Hepatic stellate cell (primary cell): Measurements from ENCODE around the gene HDAC5.
A peak's percentile ranks its signal among the peaks of the same experiment; 100 is the strongest.
"Not testable (repeated sequence)": the region's sequence is repeated elsewhere in the genome, so short reads cannot be mapped to it uniquely, and the experiment has no call there.

Source experiments
- DNase-seq: peaks from one replicate; pipeline ENCODE4 v3.0.0; 2011; ENCODE audit warnings: low spot score

Gene HDAC5

GRCh38 chr17:44123356-44124117 is at the start of gene HDAC5:
Gene HDAC5, minus strand, starts transcription at chr17:44123641. Its CDS starts 6,126 bp downstream, at chr17:44117515.
- DNase-seq = peak; percentile 96

DNA sequence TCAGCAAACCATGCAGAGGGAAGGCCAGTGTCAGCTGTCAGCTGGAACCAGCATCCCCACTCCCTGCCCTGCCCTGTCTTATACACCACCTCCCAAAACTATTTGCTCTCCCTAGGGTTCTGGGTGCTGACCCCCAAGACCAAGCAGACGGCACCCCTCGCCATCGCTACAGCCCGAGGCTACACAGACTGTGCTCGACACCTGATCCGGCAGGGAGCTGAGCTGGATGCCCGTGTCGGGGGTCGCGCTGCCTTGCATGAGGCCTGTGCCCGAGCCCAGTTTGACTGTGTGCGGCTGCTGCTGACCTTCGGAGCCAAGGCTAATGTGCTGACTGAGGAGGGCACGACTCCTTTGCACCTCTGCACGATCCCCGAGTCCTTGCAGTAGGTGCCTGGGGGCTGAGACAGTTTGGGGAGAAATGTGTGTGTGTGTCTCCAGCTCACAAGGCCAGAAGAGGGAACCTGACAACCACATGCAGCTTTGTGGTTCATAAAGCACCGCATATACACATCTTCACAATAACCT is 48.6 kb upstream of the HDAC5 start:
- no peak for DNase-seq

DNA sequence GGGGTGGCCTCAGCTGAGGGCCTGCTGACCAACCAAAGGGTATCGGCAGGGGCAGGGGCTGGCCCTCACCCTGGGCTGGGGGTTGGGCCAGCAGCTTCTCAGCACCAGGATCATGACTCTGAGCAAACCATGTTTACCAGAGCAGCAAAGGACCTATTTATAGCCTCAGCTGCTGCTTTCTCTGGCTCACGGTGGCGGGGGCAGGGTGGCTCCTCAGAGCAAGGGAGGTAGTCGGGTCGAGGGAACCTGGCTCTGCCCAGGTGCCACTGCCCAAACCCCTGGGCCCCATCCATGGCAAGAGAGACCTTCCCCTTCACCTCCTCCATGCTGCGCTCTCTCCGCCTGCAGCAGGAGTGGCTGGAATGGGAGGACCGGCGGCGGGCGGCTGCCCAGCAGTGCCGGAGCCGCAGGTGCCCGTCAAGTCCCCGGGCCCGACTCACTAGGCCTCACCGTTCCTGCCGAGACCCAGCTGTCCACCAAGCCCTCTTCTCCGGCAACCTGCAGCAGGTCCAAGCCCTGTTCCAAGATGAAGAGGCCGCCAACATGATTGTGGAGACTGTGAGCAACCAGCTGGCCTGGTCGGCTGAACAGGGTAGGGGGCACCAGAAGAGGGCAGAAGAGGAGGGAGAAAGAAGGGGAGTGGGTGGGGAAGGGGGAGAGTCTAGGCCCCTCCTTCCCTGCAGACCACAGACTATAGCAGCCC is 47.2 kb upstream of the HDAC5 start, which contains the start of gene ASB16:
Gene ASB16 (plus strand): TSS at position 206 of the 703 bp plus-strand sequence. CDS start 86 bp downstream, at position 292.
- DNase-seq = peak; percentile 80

- no peak for DNase-seq
These were observed 46.7 kb upstream of the HDAC5 start for GRCh38 chr17:44170135-44170498.

DNA sequence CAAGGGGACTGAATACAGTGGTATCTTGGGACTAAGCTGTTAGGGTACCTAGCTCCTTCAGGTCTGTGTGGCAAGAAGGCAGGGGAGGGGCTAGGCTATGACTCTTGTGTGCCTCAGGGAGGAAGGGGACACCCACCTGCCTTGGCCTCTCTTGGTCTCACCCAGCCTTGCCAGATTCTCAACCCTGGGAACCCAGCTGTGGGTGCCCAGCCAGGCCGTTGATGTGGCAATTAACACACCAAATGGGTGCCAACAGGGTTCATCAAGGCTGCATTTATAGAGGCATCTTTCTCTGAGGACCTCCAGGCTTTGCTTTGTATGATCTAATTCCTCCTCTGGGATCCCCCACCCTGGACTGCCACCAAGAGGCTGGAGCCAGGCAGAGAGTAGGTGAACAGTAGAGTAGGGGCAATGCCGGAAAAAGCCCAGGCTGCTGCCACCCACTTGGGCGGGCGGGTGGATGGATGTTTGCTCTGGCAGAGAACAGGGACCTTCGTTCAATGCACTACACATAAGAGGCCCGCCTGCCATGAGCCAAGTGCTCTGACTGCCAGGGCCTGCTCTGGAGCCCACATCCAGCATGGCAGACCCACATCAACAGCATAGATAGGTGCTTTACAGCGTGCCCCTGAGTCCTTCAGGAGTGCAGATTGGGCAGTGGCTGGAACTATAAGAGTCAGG is 43.9 kb upstream of the HDAC5 start:
- no peak for DNase-seq

DNA sequence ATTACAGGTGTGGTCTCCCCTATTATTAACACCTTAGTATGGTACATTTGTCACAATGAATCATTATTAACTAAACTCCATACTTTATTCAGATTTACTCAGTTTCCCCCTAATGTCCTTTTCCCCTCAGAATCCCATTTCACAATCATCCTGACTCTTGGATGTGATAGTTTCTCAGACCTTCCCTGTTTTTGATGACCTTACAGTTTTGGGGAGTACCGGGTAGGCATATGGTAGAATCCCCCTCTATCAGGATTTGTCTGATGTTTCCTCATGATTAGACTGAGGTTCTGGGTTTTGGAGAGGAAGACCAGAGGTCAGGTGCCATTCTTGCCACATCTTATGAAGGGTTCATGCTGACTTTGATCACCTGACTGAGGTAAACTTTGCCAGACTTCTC is 41.0 kb upstream of the HDAC5 start:
- DNase-seq = no peak

DNA sequence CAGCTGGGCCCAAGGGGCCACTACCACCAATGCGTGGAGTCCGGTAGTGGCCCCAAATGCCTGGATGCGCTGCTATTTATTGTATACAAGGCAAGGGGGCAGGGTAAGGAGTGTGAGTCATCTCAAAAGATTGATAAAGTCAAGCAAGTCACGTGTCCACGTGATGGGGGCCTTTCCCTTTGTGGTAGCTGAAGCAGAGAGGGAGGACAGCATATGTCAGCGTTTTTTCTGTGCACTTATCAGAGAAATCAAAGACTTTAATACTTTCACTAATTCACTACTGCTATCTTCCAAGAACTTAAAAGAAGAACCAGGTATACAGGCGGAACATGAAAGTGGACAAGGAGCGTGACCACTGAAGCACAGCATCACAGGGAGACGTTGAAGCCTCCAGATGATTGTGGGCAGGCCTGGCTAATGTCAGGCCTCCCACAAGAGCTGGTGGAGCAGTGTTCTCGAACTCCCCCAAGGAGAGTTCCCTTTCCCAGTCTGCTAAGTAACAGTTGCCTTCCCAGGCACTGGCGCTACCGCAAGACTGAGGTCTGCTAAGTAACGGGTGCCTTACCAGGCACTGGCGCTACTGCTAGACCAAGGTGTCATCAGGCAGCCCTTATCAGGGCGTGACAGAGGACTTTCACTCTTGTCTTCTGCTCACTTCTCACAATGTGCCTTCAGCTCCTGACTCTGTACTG is 36.2 kb upstream of the HDAC5 start:
- DNase-seq = no peak

DNA sequence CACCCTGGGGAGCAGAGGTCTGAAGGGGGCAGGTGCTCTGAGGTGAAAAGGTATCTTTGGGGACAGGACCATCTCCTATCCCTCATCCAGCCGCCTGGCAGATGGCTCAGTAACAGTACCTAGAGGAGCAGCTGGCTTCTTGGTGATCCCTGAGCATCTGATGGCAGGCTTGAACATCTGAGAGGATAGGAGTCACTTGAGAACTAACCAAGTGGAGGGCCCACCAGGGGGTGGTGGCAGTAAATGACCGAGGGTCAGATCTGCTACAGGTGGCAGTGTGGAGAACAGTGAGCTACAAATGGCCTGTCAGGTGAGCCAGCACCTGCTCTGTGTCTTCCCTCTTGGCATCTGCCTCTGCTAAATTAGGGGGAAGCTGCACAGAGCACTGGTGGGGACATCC is 32.0 kb upstream of the HDAC5 start:
- no peak for DNase-seq

- DNase-seq = no peak
These were observed 29.4 kb upstream of the HDAC5 start for GRCh38 chr17:44152875-44153274.

DNA sequence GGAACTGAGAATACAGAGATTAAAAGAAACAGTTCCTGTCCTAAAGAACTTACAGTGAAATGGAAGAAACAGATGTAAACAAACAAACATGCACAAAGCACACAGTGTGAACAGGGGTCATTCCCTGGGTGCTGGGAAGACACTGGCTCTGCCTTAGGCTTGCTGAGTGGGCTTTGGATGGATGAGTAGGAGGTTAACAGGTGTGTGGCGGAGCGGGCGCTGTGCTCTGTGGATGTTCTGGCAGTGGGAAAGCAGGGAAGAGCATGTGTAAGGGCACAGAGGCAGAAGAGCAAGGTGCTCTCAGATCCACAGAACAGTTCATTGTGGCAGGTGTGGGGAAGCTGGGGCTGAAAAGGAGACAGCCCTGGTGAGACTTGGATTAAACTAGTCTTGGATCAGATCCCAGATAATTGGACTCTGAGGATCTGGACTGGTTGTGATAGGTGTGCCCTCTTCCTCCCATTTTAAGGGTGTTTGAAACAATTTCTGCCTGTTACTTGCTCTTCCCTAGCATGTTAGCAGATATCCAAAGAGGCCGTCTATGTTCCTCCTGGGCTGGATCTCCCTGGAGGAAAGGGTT is 26.4 kb upstream of the HDAC5 start:
- no peak for DNase-seq

- DNase-seq = not testable (repeated sequence)
These were observed 25.6 kb upstream of the HDAC5 start for GRCh38 chr17:44149066-44149465.

- DNase-seq = no peak
These were observed 24.4 kb upstream of the HDAC5 start for GRCh38 chr17:44147812-44148211.

DNA sequence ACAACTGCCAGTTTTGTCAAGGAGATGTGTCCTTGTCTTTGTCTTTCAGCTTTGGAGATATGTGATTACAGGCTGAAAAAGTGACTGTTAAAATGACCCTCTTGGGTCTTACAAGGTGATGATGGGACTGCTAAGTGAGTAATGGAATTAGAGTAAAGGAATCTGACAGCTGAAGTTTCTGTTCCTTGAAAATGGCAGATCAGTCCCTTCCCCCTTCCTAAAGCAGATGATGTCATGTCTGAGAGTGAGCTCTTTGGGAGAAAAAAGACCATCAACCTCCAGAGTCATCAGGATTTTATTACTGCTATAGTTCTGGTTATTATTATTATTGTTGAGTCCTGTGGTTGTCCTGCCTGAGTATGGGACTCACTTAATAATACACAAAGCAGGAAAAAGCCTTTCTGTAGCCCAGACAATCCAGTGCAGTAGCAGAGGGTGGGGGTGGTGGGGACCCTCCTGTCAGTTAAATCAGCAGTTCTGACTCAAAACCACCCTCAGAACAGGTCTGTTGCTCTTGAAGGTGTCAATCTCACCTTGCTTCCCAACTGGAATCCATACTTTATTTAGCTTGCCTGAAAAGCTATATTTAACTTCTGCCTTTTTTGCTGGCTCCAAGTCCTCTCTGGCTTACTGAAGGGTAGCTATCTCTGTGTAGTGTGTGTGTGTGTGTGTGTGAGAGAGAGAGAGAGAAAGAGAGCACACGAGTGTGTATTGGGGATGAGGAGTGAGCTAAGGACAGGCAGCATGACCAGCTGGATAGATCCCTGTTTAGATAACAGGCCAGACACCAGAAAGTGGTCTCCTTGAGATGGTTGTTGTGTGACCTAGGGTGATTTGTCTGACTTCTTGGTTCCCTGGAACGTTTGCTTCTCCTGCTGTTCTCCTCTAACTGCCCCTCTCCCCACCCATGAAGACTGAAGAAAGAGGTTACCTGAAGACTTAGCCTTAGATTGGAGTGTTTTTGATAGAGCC is 23.2 kb upstream of the HDAC5 start:
- DNase-seq = no peak

GRCh38 chr17:44144966-44145739 is 21.7 kb upstream of the HDAC5 start:
- DNase-seq = no peak

DNA sequence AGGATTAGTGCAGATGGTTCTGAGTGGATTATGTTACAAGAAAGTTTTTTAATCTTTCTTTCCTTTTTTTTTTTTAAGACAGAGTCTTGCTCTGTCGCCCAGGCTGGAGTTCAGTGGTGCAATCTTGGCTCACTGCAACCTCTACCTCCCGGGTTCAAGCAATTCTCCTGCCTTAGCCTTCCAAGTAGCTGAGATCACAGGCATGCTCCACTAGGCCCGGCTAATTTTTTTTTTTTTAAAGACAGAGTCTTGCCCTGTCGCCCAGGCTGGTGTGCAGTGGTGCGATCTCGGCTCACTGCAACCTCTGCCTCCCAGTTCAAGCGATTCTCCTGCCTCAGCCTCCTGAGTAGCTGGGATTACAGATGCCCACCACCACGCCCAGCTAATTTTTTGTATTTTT is 20.5 kb upstream of the HDAC5 start:
- DNase-seq = not testable (repeated sequence)

- peak; percentile 99 for DNase-seq
These were observed 14.7 kb upstream of the HDAC5 start for GRCh38 chr17:44137891-44138709.

DNA sequence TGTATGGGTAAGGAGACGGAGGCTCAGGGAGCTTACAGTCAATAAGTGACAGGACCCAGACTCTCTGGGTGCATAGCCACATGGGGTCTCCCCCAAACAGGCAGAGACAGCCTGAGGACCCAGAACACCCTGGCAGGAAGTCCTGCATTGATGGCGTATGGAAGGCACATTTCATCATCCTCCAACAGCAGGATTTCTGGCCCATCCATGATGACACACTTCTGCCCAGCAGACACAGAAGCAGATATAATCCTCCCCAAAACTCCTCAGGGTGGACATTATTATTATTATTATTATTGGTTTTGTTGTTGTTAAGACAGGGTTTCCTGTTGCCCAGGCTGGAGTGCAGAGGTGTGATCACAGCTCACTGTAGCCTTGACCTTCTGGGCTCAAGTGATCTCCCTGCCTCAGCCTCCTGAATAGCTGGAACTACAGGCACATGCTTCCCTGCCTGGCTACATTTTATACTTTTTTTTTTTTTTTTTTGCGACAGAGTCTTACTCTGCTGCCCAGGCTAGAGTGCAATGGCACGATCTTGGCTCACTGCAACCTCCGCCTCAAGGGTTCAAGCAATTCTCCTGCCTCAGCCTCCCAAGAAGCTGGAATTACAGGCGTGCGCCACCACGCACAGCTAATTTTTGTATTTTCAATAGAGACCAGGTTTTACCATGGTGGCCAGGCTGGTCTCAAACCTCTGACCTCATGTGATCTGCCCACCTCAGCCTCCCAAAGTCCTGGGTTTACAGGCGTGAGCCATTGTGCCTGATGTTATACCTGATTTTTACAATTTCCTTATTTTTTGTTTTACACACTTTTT is 11.5 kb upstream of the HDAC5 start:
- no peak for DNase-seq

- DNase-seq = no peak
These were observed 10.6 kb upstream of the HDAC5 start for GRCh38 chr17:44133918-44134476.
